Activated CD4-positive, alpha-beta T cell treated with anti-CD3 and anti-CD28 coated beads, Interleukin-2, amount 10 ng/mL, durations not matched to agents 7 days and 5 days (primary cell): Measurements from ENCODE around the gene KLF7. TPM values are rescaled to one million over a fixed set of nuclear protein-coding genes. Genes with fewer than 3 reads are reported as not detected.

Source experiments
- CTCF ChIA-PET: fragments of 350-600 bp; sonication (Branson Sonifier 250); formaldehyde crosslinking; loops from one replicate; lab custom pipeline; 2021; ENCODE audit warnings: antibody characterized with exemption; lab: Charles Lee
- POLR2A ChIA-PET: fragments of 350-600 bp; sonication (Branson Sonifier 250); formaldehyde crosslinking; loops from one replicate; lab custom pipeline; 2021; ENCODE audit warnings: antibody characterized with exemption; lab: Charles Lee
- DNase-seq: peaks from one replicate; pipeline ENCODE4 v3.0.0-alpha.2; 2020
- H3K27ac Mint-ChIP-seq: one replicate; pipeline ENCODE4 v1.8.0; 2021; ENCODE audit warnings: mild to moderate bottlenecking, moderate library complexity, mixed read lengths
- H3K27me3 Mint-ChIP-seq: one replicate; pipeline ENCODE4 v1.8.0; 2021; ENCODE audit warnings: mixed read lengths
- H3K36me3 Mint-ChIP-seq: one replicate; pipeline ENCODE4 v1.8.0; 2021; ENCODE audit warnings: low read depth, mixed read lengths
- H3K4me1 Mint-ChIP-seq: one replicate; pipeline ENCODE4 v1.8.0; 2021; ENCODE audit warnings: mixed read lengths
- H3K4me3 Mint-ChIP-seq: one replicate; pipeline ENCODE4 v1.8.0; 2021; ENCODE audit warnings: mild to moderate bottlenecking, moderate library complexity, mixed read lengths
- H3K9me3 Mint-ChIP-seq: one replicate; pipeline ENCODE4 v1.8.0; 2021; ENCODE audit warnings: mixed read lengths
- total RNA-seq, 2 experiments: library from RNA; stranded (reverse); gene quantifications; one replicate each; pipeline ENCODE4 v1.2.3, GENCODE V29; 2021

The KLF7 gene
- total RNA-seq, 2 experiments from 2014 or later: 35.3 to 38.2 TPM

GRCh38 chr2:207112383-207112782 lies 53.4 kb downstream of the KLF7 start:
- Mint-ChIP-seq H3K27me3 (no peaks in the 10 kb centered on the region), H3K36me3 (peaks cover 45% of the 10 kb centered on the region), H3K4me3 (no peak overlapping the region), H3K27ac (no peak overlapping the region), H3K9me3 (no peaks in the 10 kb centered on the region), H3K4me1 (peaks cover 29% of the 10 kb centered on the region)
- ChIA-PET CTCF (interaction anchor here (1.0 kb wide), 1 partner anchor 35 kb away, joined by 3 read pairs; no protein-coding TSS in a partner anchor), POLR2A (no interaction called here)
- DNase-seq: no peak

DNA sequence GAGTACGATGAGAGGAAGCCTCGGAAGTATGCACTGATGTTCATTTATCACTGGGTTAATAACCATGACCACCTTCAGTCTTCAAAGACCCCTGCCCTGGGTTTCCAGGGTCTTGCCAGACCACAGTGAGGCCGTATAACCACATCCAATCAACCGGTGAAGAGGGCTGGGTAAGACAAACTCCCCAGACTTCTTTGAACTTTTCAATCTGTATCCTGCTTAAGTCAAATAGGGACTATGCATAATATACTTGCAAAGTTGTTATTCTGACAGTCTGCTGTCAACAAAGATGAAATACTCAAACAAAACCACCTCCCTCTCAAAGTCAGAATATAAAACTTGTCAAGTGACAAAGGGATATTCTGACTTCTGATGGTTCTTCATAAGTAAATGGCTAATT lies 54.0 kb downstream of the KLF7 start:
- Mint-ChIP-seq H3K9me3 (no peaks in the 10 kb centered on the region), H3K36me3 (peaks cover 50% of the 10 kb centered on the region), H3K27me3 (no peaks in the 10 kb centered on the region), H3K4me1 (peaks cover 33% of the 10 kb centered on the region), H3K27ac (no peak overlapping the region), H3K4me3 (no peak overlapping the region)
- CTCF ChIA-PET: no interaction called here
- POLR2A ChIA-PET: no interaction called here
- no peak for DNase-seq

DNA sequence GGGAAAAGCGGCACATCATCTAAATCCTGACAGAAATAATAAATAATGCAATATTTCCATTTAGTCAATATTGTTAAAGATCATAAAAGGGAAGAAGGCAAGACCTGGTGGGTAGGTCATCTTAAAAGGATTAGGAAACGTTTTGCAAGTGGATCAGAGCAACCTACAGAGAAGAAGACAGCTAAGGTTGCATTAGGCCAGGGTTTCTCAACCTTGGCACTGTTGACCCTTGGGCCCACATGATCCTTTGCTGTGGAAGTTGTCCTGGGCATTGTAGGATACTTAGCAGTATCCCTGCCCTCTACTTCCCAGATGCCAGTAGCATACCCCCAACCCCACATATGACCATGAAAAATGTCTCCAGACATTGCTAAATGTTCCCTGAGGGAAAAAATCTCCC lies 55.0 kb downstream of the KLF7 start:
- ChIA-PET CTCF (no interaction called here), POLR2A (no interaction called here)
- Mint-ChIP-seq H3K9me3 (no peaks in the 10 kb centered on the region), H3K27ac (no peak overlapping the region), H3K27me3 (no peaks in the 10 kb centered on the region), H3K4me3 (no peak overlapping the region), H3K36me3 (peaks cover 58% of the 10 kb centered on the region), H3K4me1 (peaks cover 33% of the 10 kb centered on the region)
- DNase-seq: no peak

- peaks cover 59% of the 10 kb centered on the region for H3K36me3 Mint-ChIP-seq
- ChIA-PET CTCF (no interaction called here), POLR2A (no interaction called here)
- no peaks in the 10 kb centered on the region for H3K27me3 Mint-ChIP-seq
- H3K4me3 Mint-ChIP-seq: no peak overlapping the region
- no peaks in the 10 kb centered on the region for H3K9me3 Mint-ChIP-seq
- peaks cover 33% of the 10 kb centered on the region for H3K4me1 Mint-ChIP-seq
- DNase-seq: no peak
- no peak overlapping the region for H3K27ac Mint-ChIP-seq
Observed at GRCh38 chr2:207110310-207110709, 55.4 kb downstream of the KLF7 start.

DNA sequence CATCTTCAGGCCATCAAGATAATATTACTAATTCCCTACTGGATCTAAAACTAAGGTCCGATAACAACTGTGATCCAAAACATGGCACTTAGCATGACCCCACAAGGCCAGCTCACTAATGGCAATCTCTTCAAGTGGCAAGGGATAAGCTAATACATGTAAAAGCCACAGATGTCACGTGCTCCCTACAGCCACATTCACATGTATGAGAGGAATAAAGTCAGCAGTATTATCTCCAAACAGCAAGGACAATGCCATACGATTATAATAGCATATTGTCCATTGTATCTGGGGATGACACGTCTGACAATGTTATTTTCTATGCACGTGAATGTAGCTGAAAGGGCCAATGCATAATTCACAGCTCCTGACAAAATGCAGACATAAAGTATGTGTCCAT lies 56.0 kb downstream of the KLF7 start:
- DNase-seq: no peak
- H3K27ac Mint-ChIP-seq: no peak overlapping the region
- ChIA-PET CTCF (no interaction called here), POLR2A (no interaction called here)
- no peak overlapping the region for H3K4me3 Mint-ChIP-seq
- no peaks in the 10 kb centered on the region for H3K9me3 Mint-ChIP-seq
- H3K27me3 Mint-ChIP-seq: no peaks in the 10 kb centered on the region
- H3K36me3 Mint-ChIP-seq: peaks cover 59% of the 10 kb centered on the region
- peaks cover 33% of the 10 kb centered on the region for H3K4me1 Mint-ChIP-seq

DNA sequence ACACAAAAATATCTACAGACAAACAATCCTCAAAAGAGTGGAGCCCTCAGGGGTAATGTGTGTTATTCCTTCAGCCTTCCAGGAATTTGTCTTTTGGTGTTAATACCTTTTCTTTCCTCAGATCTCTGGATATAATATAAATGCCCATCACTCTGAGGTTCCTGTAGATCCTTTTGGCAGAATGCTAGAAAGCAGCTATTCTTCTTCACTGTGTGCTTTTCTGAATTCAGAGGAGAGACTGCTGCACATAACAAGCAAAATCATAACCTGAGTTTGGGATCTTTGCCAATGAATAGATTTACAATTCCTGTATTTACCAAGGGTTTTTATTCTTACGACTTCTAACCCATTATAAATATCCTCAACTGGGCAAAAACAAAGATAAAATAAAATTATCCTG lies 57.3 kb downstream of the KLF7 start:
- no peak overlapping the region for H3K4me3 Mint-ChIP-seq
- H3K27me3 Mint-ChIP-seq: no peaks in the 10 kb centered on the region
- peaks cover 64% of the 10 kb centered on the region for H3K36me3 Mint-ChIP-seq
- ChIA-PET POLR2A (no interaction called here), CTCF (no interaction called here)
- no peaks in the 10 kb centered on the region for H3K9me3 Mint-ChIP-seq
- DNase-seq: no peak
- H3K27ac Mint-ChIP-seq: no peak overlapping the region
- peaks cover 33% of the 10 kb centered on the region for H3K4me1 Mint-ChIP-seq

- H3K4me1 Mint-ChIP-seq: peaks cover 33% of the 10 kb centered on the region
- ChIA-PET POLR2A (no interaction called here), CTCF (interaction anchor here (2.0 kb wide), 1 partner anchor 34 kb away, joined by 5 read pairs; no protein-coding TSS in a partner anchor)
- H3K36me3 Mint-ChIP-seq: peaks cover 64% of the 10 kb centered on the region
- H3K27ac Mint-ChIP-seq: peak overlapping the region; percentile 63
- H3K9me3 Mint-ChIP-seq: no peaks in the 10 kb centered on the region
- H3K27me3 Mint-ChIP-seq: no peaks in the 10 kb centered on the region
- no peak for DNase-seq
- H3K4me3 Mint-ChIP-seq: no peak overlapping the region
Observed at GRCh38 chr2:207107551-207107950, 58.2 kb downstream of the KLF7 start.

DNA sequence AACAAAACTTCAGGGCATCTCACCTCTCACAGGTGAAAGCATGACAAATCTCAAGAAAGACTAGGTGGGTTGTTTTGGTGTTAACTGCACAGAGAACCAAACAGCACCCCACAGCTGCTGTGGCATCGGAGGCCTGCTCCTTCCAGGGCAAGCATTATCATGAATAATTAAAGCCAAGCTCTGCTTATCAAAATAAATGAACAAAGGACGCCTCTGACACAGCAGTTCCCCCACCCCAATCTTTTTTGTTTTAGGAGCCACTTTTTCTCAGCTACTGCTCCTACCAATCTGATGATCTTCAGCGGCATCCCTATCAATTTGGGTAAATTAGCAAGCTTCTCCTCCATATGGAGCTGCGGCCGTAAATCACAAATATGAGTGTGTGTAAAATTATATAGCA lies 58.6 kb downstream of the KLF7 start:
- Mint-ChIP-seq H3K36me3 (peaks cover 63% of the 10 kb centered on the region), H3K27ac (no peak overlapping the region), H3K4me1 (peaks cover 29% of the 10 kb centered on the region), H3K4me3 (no peak overlapping the region), H3K27me3 (no peaks in the 10 kb centered on the region), H3K9me3 (no peaks in the 10 kb centered on the region)
- POLR2A ChIA-PET: no interaction called here
- DNase-seq: no peak
- CTCF ChIA-PET: interaction anchor here (2.0 kb wide), 1 partner anchor 35 kb away, joined by 5 read pairs; no protein-coding TSS in a partner anchor

- Mint-ChIP-seq H3K27me3 (no peaks in the 10 kb centered on the region), H3K9me3 (no peaks in the 10 kb centered on the region), H3K36me3 (peaks cover 65% of the 10 kb centered on the region), H3K4me3 (no peak overlapping the region), H3K27ac (no peak overlapping the region), H3K4me1 (peaks cover 13% of the 10 kb centered on the region)
- no peak for DNase-seq
- POLR2A ChIA-PET: no interaction called here
- CTCF ChIA-PET: interaction anchor here (0.7 to 0.8 kb wide), 2 partner anchors 336 to 339 kb away, joined by 3 to 4 read pairs; no protein-coding TSS in a partner anchor
Observed at GRCh38 chr2:207103132-207103531, 62.6 kb downstream of the KLF7 start.

- POLR2A ChIA-PET: no interaction called here
- peaks cover 55% of the 10 kb centered on the region for H3K36me3 Mint-ChIP-seq
- H3K4me1 Mint-ChIP-seq: peaks cover 8% of the 10 kb centered on the region
Observed at GRCh38 chr2:207101984-207102383, 63.8 kb downstream of the KLF7 start.

GRCh38 chr2:207097278-207097677 lies 68.5 kb downstream of the KLF7 start:
- Mint-ChIP-seq H3K27ac (no peak overlapping the region), H3K9me3 (peaks cover 5% of the 10 kb centered on the region), H3K36me3 (peaks cover 43% of the 10 kb centered on the region), H3K27me3 (no peaks in the 10 kb centered on the region), H3K4me1 (peaks cover 8% of the 10 kb centered on the region), H3K4me3 (no peak overlapping the region)
- no peak for DNase-seq
- ChIA-PET POLR2A (no interaction called here), CTCF (no interaction called here)

More at GRCh38 chr2:207101984-207102383, 63.8 kb downstream of the KLF7 start:
- CTCF ChIA-PET: no interaction called here
- DNase-seq: no peak
- Mint-ChIP-seq H3K27ac (no peak overlapping the region), H3K27me3 (no peaks in the 10 kb centered on the region), H3K9me3 (no peaks in the 10 kb centered on the region), H3K4me3 (no peak overlapping the region)

- ChIA-PET CTCF (interaction anchor here (0.6 kb wide), 1 partner anchor 437 kb away, joined by 5 read pairs; no protein-coding TSS in a partner anchor), POLR2A (no interaction called here)
- Mint-ChIP-seq H3K36me3 (peaks cover 43% of the 10 kb centered on the region), H3K4me1 (peaks cover 13% of the 10 kb centered on the region), H3K27ac (no peak overlapping the region), H3K4me3 (no peak overlapping the region), H3K27me3 (no peaks in the 10 kb centered on the region), H3K9me3 (peaks cover 9% of the 10 kb centered on the region)
- no peak for DNase-seq
Observed at GRCh38 chr2:207095963-207096362, 69.8 kb downstream of the KLF7 start.

DNA sequence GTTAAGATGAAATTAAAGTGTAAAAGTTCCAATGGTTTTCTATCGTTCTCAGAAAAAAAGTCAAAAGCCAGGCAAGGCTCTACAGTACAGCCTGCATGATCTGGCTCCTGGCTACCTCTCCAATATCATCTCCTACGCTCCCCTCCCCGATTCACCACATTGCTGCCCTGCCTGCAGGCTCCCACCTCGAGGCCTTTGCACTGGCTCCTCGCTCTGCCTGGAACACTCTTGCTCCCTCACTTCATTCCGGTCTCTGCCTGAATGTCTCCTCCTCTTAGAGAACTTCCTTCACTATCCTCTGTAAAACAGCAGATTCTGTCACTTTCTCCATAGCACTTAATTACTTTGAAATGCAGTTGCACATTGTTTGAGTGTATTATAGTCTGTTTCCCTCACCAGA lies 72.5 kb downstream of the KLF7 start:
- Mint-ChIP-seq H3K27ac (no peak overlapping the region), H3K4me3 (no peak overlapping the region), H3K9me3 (peaks cover 9% of the 10 kb centered on the region), H3K27me3 (no peaks in the 10 kb centered on the region), H3K36me3 (peaks cover 48% of the 10 kb centered on the region), H3K4me1 (peaks cover 39% of the 10 kb centered on the region)
- ChIA-PET CTCF (no interaction called here), POLR2A (no interaction called here)
- DNase-seq: no peak

DNA sequence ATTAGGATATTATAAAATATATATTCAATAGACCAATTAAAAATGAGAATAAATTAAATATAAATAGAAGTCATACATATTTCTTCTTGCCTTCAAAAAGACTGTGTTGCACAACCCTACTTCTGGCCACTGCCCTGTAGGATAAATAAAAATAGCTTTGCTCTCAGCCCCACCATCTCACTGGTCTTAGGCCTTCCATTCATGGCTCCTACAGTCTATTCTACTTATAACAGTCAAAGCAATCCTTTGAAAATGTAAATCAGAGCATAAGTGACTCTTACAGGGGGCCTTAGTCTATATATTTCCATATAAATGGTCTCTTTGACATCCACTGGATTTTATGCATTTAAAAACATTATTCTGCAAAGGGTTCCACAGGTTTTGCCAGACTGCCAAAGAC lies 72.9 kb downstream of the KLF7 start:
- CTCF ChIA-PET: no interaction called here
- Mint-ChIP-seq H3K27me3 (no peaks in the 10 kb centered on the region), H3K27ac (no peak overlapping the region), H3K36me3 (peaks cover 52% of the 10 kb centered on the region), H3K4me1 (peaks cover 43% of the 10 kb centered on the region), H3K4me3 (no peak overlapping the region), H3K9me3 (peaks cover 9% of the 10 kb centered on the region)
- POLR2A ChIA-PET: no interaction called here
- no peak for DNase-seq
